Panc1 (cell line): ENCODE results near the gene MICAL1.

Source experiments
- CTCF ChIP-seq: fragments of 450-650 bp; IDR thresholded peaks from 2 replicates; pipeline ENCODE4 v1.5.1; 2017; ENCODE audit warnings: mild to moderate bottlenecking
- POLR2AphosphoS5 ChIP-seq: IDR thresholded peaks from 2 replicates; pipeline ENCODE4 v1.6.1; 2012; ENCODE audit warnings: mild to moderate bottlenecking, low read depth, low read length, moderate library complexity
- REST ChIP-seq, 2 experiments: IDR thresholded peaks; 2 replicates each; pipeline ENCODE4 v1.6.1; 2011 to 2012; ENCODE audit warnings: low read depth in 2 of 2, control low read depth in 1 of 2, low read length in 1 of 2, mild to moderate bottlenecking in 1 of 2, moderate library complexity in 1 of 2; ENCODE audit not compliant: insufficient read depth in 1 of 2
- SIN3A ChIP-seq: IDR thresholded peaks from 2 replicates; pipeline ENCODE4 v1.6.1; 2012; ENCODE audit warnings: low read depth, mild to moderate bottlenecking, low read length, moderate library complexity, borderline replicate concordance; ENCODE audit not compliant: insufficient read depth

GRCh38 chr6:109491207-109491938 is 35.8 kb upstream of the MICAL1 start:
- TF ChIP-seq POLR2AphosphoS5 (no peak), CTCF (no peak), SIN3A (no peak), REST (IDR thresholded peaks at IDR 0.05; ENCODE audit: insufficient read depth in 1 of 2, low read depth in 2 of 2, low read length in 1 of 2) (no peak)
